GM12878 (cell line): ENCODE measurements around the gene HTR1D.

Experiments used
- HDGF ChIP-seq: fragments of 450-650 bp; IDR thresholded peaks from 2 replicates; pipeline ENCODE4 v1.6.1; 2016; ENCODE audit warnings: antibody characterized with exemption
- JUND ChIP-seq: IDR thresholded peaks from 2 replicates; pipeline ENCODE4 v1.6.1; 2012; ENCODE audit warnings: low read depth, mild to moderate bottlenecking, low read length, improper control_type of control experiment, moderate library complexity
- KDM1A ChIP-seq: fragments of 200-600 bp; sonication (generic); IDR thresholded peaks from 2 replicates; pipeline ENCODE4 v1.6.1; 2016; ENCODE audit warnings: borderline replicate concordance
- NFIC ChIP-seq: IDR thresholded peaks from 2 replicates; pipeline ENCODE4 v1.6.1; 2012; ENCODE audit warnings: low read depth, mild to moderate bottlenecking, inconsistent platforms, low read length, moderate library complexity
- POLR2A ChIP-seq: IDR thresholded peaks from 2 replicates; pipeline ENCODE4 v1.6.1; 2011; ENCODE audit warnings: low read depth, mild to moderate bottlenecking, low read length
- SREBF2 ChIP-seq: IDR thresholded peaks from 2 replicates; pipeline ENCODE4 v1.6.1; 2012; ENCODE audit warnings: mild to moderate bottlenecking, low read length
- ZSCAN29 ChIP-seq: fragments of 450-650 bp; IDR thresholded peaks from 2 replicates; pipeline ENCODE4 v1.6.1; 2017; ENCODE audit warnings: mild to moderate bottlenecking, moderate library complexity
- TF ChIP-seq, protein P1 (sequence below), 3 experiments: IDR thresholded peaks in 2 of 3; conservative IDR thresholded peaks in 1 of 3; 2 replicates each; pipeline ENCODE4 v1.5.1; 2011; ENCODE audit warnings: low read depth in 3 of 3, low read length in 3 of 3, mild to moderate bottlenecking in 3 of 3, control low read depth in 2 of 3, moderate library complexity in 2 of 3, inconsistent platforms in 1 of 3, mixed read lengths in 1 of 3; ENCODE audit not compliant: control insufficient read depth in 2 of 3, insufficient read depth in 1 of 3; ENCODE audit errors: extremely low read depth in 1 of 3
- TF ChIP-seq, protein P2 (sequence below): IDR thresholded peaks from 2 replicates; pipeline ENCODE4 v1.6.1; 2012; ENCODE audit warnings: low read depth, low read length, improper control_type of control experiment

DNA sequence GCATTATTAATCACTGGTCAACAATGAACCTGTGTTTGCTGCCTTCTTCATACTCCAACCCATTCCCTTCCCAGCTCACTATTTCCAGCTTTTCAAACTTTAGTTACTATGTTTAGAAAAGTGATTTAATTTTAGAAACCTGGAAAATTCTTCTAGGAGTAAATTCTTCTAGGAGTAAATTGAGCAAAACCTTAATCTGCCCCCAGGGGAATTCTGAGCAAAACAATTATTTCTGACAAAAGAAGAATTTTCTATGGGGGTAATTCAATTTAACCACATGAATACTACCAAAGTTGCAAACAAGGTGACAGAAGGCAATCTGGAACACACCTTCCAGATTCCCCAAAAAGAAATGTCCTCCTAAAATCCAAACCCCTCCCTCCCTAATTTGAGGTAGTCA is 50.4 kb downstream of the HTR1D start:
- TF ChIP-seq HDGF = no peak
- TF ChIP-seq, protein P1, sequence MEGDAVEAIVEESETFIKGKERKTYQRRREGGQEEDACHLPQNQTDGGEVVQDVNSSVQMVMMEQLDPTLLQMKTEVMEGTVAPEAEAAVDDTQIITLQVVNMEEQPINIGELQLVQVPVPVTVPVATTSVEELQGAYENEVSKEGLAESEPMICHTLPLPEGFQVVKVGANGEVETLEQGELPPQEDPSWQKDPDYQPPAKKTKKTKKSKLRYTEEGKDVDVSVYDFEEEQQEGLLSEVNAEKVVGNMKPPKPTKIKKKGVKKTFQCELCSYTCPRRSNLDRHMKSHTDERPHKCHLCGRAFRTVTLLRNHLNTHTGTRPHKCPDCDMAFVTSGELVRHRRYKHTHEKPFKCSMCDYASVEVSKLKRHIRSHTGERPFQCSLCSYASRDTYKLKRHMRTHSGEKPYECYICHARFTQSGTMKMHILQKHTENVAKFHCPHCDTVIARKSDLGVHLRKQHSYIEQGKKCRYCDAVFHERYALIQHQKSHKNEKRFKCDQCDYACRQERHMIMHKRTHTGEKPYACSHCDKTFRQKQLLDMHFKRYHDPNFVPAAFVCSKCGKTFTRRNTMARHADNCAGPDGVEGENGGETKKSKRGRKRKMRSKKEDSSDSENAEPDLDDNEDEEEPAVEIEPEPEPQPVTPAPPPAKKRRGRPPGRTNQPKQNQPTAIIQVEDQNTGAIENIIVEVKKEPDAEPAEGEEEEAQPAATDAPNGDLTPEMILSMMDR (IDR thresholded peaks at IDR 0.05 in 2 of 3, conservative IDR thresholded peaks at IDR 0.05 in 1 of 3; ENCODE audit: control insufficient read depth in 2 of 3, extremely low read depth in 1 of 3, insufficient read depth in 1 of 3, low read depth in 3 of 3, low read length in 3 of 3) = no peak
- TF ChIP-seq POLR2A = no peak
- no peak for TF ChIP-seq SREBF2
- no peak for TF ChIP-seq KDM1A
- no peak for TF ChIP-seq NFIC
- no peak for TF ChIP-seq ZSCAN29
- TF ChIP-seq, protein P2, sequence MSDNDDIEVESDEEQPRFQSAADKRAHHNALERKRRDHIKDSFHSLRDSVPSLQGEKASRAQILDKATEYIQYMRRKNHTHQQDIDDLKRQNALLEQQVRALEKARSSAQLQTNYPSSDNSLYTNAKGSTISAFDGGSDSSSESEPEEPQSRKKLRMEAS = no peak
- TF ChIP-seq JUND = no peak
